Fibroblast of pulmonary artery (primary cell): Measurements from ENCODE around the gene C1orf174.

Experiments used
- DNase-seq: peaks from one replicate; pipeline ENCODE4 v3.0.0-alpha.2; 2010; ENCODE audit warnings: low read depth
- H3K4me3 ChIP-seq: replicated peaks from 2 replicates; pipeline ENCODE4 v1.5.1; 2011; ENCODE audit warnings: low read depth, mild to moderate bottlenecking, control low read depth, low read length, moderate library complexity
- CTCF ChIP-seq: IDR thresholded peaks from 2 replicates; pipeline ENCODE4 v1.5.1; 2011; ENCODE audit warnings: mild to moderate bottlenecking, control low read depth, low read length, inconsistent platforms; ENCODE audit errors: missing control alignments

The C1orf174 gene

GRCh38 chr1:3881193-3881480, 18.9 kb downstream of the C1orf174 start:
- no peak for DNase-seq
- H3K4me3 ChIP-seq, result no peak overlapping the region
- TF ChIP-seq CTCF, result no peak

GRCh38 chr1:3880429-3881192, 19.5 kb downstream of the C1orf174 start:
- H3K4me3 ChIP-seq, result no peak overlapping the region
- no peak for TF ChIP-seq CTCF
- no peak for DNase-seq

GRCh38 chr1:3879787-3880428, 20.2 kb downstream of the C1orf174 start:
- TF ChIP-seq CTCF, result no peak
- DNase-seq, result no peak
- H3K4me3 ChIP-seq, result no peak overlapping the region

GRCh38 chr1:3879099-3879498, 21.0 kb downstream of the C1orf174 start:
- H3K4me3 ChIP-seq, result no peak overlapping the region
- no peak for TF ChIP-seq CTCF
- no peak for DNase-seq

- TF ChIP-seq CTCF, result no peak
- DNase-seq, result no peak
- no peak overlapping the region for H3K4me3 ChIP-seq
Observed at GRCh38 chr1:3876716-3877115, 23.4 kb downstream of the C1orf174 start.

GRCh38 chr1:3874736-3875135, 25.3 kb downstream of the C1orf174 start:
- no peak for TF ChIP-seq CTCF
- no peak for DNase-seq
- no peak overlapping the region for H3K4me3 ChIP-seq

DNA sequence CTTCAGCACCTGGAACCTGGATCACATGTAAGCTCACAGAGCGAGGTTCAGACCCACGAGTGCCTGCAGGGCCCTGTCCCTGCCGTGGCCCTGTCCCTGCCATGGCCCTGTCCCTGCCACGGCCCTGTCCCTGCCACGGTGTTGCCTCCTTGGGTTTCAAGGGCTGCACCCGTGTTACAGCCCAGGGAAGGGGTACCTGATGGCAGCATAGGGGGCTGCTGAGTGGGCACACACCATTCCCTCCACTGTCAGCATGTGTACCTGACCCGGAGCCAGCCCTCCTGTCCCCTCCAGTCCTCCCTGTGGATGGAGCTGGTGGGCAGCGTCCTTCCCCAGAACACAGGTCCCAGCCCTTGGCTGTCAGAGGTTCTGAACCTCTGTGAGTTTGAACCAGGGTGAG, 27.5 kb downstream of the C1orf174 start:
- TF ChIP-seq CTCF, result no peak
- H3K4me3 ChIP-seq, result no peak overlapping the region
- DNase-seq, result no peak
